HepG2 (cell line): ENCODE results near the gene E2F1. TPM values are rescaled to one million over a fixed set of nuclear protein-coding genes. Genes with fewer than 3 reads are reported as not detected.
A peak's percentile ranks its signal among the peaks of the same experiment; 100 is the strongest.

ENCODE experiments used
- ATAC-seq: fragments of 200-7000 bp; cut with Tn5 transposase; 3 replicates; pipeline ENCODE4 v1.9.1; 2020; ENCODE audit warnings: mild to moderate bottlenecking, moderate library complexity
- BruUV-seq: library from RNA; stranded (reverse); fragments of 400-500 nt; replicated peaks from 2 replicates; lab custom pipeline; 2021; lab: Mats Ljungman, UMichigan
- CTCF ChIA-PET: fragments of 300-600 bp; formaldehyde crosslinking; extraction: SDS; loops from one replicate; lab custom pipeline; 2021; ENCODE audit warnings: low total read pairs, inconsistent platforms, low intra/inter-chr PET ratio; lab: Yijun Ruan, JAX
- POLR2A ChIA-PET: fragments of 350-600 bp; sonication (Branson Sonifier 250); formaldehyde crosslinking; loops from one replicate; lab custom pipeline; 2020; ENCODE audit warnings: antibody characterized with exemption, inconsistent platforms; lab: Yijun Ruan, JAX
- DNase-seq: peaks from one replicate; pipeline ENCODE4 v3.0.0-alpha.2; 2015; ENCODE audit warnings: low spot score
- FAIRE-seq: peaks from 3 replicates; lab custom pipeline; 2011; peaks lifted over from hg19 to GRCh38; lab: Jason Lieb, UNC
- H2AFZ ChIP-seq: one replicate; pipeline ENCODE4 v1.6.1; 2011; ENCODE audit warnings: low read length, inconsistent platforms
- H3K27ac ChIP-seq: fragments of 300-600 bp; 3 replicates; pipeline ENCODE4 v1.8.0; 2011; ENCODE audit warnings: mixed run types, mild to moderate bottlenecking, mixed read lengths, low read length, inconsistent platforms; ENCODE audit not compliant: insufficient read depth; ENCODE audit errors: extremely low read length
- H3K27me3 ChIP-seq, 2 experiments: fragments of 200-600 bp in 1 of 2; 2 replicates in 1 of 2; 3 replicates in 1 of 2; pipeline versions ENCODE4 v1.6.0 to v1.8.0; 2011; ENCODE audit warnings: low read length in 2 of 2, mild to moderate bottlenecking in 2 of 2, moderate library complexity in 2 of 2, inconsistent platforms in 1 of 2; ENCODE audit not compliant: insufficient read depth in 2 of 2, control insufficient read depth in 1 of 2
- H3K36me3 ChIP-seq, 2 experiments: fragments of 200-600 bp in 1 of 2; replicated peaks in 1 of 2; 2 replicates in 1 of 2; 3 replicates in 1 of 2; pipeline versions ENCODE4 v1.5.1 to v1.8.0; 2011; ENCODE audit warnings: low read length in 2 of 2, inconsistent platforms in 1 of 2; ENCODE audit not compliant: insufficient read depth in 2 of 2, control insufficient read depth in 1 of 2
- H3K4me1 ChIP-seq: 2 replicates; pipeline ENCODE4 v1.5.1; 2012; ENCODE audit warnings: low read length, inconsistent platforms; ENCODE audit not compliant: insufficient read depth
- H3K4me2 ChIP-seq: 2 replicates; pipeline ENCODE4 v1.6.0; 2011; ENCODE audit warnings: low read depth, low read length, inconsistent platforms
- H3K4me3 ChIP-seq, 3 experiments: fragments of 200-600 bp in 1 of 3; sonication (generic), shearing (Covaris generic) in 1 of 3; replicated peaks in 1 of 3; 2 replicates each; pipeline ENCODE4 v1.5.1; 2011 to 2016; ENCODE audit warnings: low read length in 3 of 3, inconsistent platforms in 2 of 3, low read depth in 2 of 3, mild to moderate bottlenecking in 2 of 3, control low read depth in 1 of 3, mixed read lengths in 1 of 3; ENCODE audit not compliant: insufficient read depth in 1 of 3
- H3K79me2 ChIP-seq: one replicate; pipeline ENCODE4 v1.6.1; 2011; ENCODE audit warnings: low read length, inconsistent platforms; ENCODE audit not compliant: insufficient read depth
- H3K9ac ChIP-seq: 2 replicates; pipeline ENCODE4 v1.6.0; 2011; ENCODE audit warnings: mild to moderate bottlenecking, low read depth, low read length, inconsistent platforms; ENCODE audit not compliant: insufficient read depth
- H3K9me3 ChIP-seq: 2 replicates; pipeline ENCODE4 v1.5.1; 2012; ENCODE audit warnings: mild to moderate bottlenecking, low read length
- H4K20me1 ChIP-seq: 2 replicates; pipeline ENCODE4 v1.6.0; 2011; ENCODE audit warnings: inconsistent platforms, mild to moderate bottlenecking, low read length, moderate library complexity; ENCODE audit not compliant: insufficient read depth
- AGO1 ChIP-seq: fragments of 200-400 bp; formaldehyde crosslinking; IDR thresholded peaks from 2 replicates; pipeline ENCODE4 v1.6.1; 2017; ENCODE audit warnings: mild to moderate bottlenecking, low read depth, low read length, moderate library complexity; ENCODE audit not compliant: poor library complexity, severe bottlenecking
- BHLHE40 ChIP-seq: IDR thresholded peaks from 2 replicates; pipeline ENCODE4 v1.6.1; 2011; ENCODE audit warnings: low read length, improper control_type of control experiment
- CSRNP1 ChIP-seq: sonication (generic); formaldehyde crosslinking; IDR thresholded peaks from 2 replicates; pipeline ENCODE4 v1.8.1; 2023; ENCODE audit warnings: mild to moderate bottlenecking, missing genetic modification reagents
- HDAC2 ChIP-seq: sonication (generic); formaldehyde crosslinking; IDR thresholded peaks from 2 replicates; pipeline ENCODE4 v1.4.0; 2020; ENCODE audit warnings: missing genetic modification reagents
- MBNL3 ChIP-seq: fragments of 250-450 bp; sonication (Bioruptor Pico); conservative IDR thresholded peaks from 2 replicates; pipeline ENCODE4 v1.8.0; 2022; ENCODE audit warnings: mild to moderate bottlenecking, inconsistent platforms
- MIXL1 ChIP-seq: IDR thresholded peaks from 2 replicates; pipeline ENCODE4 v1.6.1; 2016
- PAXIP1 ChIP-seq: sonication (generic); formaldehyde crosslinking; conservative IDR thresholded peaks from 2 replicates; pipeline ENCODE4 v1.4.0; 2020; ENCODE audit warnings: mild to moderate bottlenecking, missing genetic modification reagents, moderate library complexity
- ZBTB7A ChIP-seq: sonication (generic); formaldehyde crosslinking; IDR thresholded peaks from 2 replicates; pipeline ENCODE4 v1.8.0; 2022; ENCODE audit warnings: mild to moderate bottlenecking, missing genetic modification reagents
- ZNF235 ChIP-seq: sonication (generic); formaldehyde crosslinking; IDR thresholded peaks from 2 replicates; pipeline ENCODE4 v1.8.1; 2023; ENCODE audit warnings: mild to moderate bottlenecking, missing genetic modification reagents, borderline replicate concordance
- ZNF567 ChIP-seq: sonication (generic); formaldehyde crosslinking; IDR thresholded peaks from 2 replicates; pipeline ENCODE4 v1.8.1; 2023; ENCODE audit warnings: mild to moderate bottlenecking, missing genetic modification reagents, borderline replicate concordance
- ZNF639 ChIP-seq: conservative IDR thresholded peaks from 2 replicates; pipeline ENCODE4 v1.6.1; 2018; ENCODE audit warnings: missing genetic modification reagents
- ZNF879 ChIP-seq: sonication (generic); formaldehyde crosslinking; IDR thresholded peaks from 2 replicates; pipeline ENCODE4 v1.8.1; 2023; ENCODE audit warnings: missing genetic modification reagents
- WGBS: methylation state at CpG from one replicate; pipeline ENCODE4 v1.1.6; 2017; ENCODE audit warnings: low lambda C conversion rate; 5-methylcytosine and 5-hydroxymethylcytosine counted together
- in situ Hi-C: cut with HindIII; loops from 2 replicates; pipeline ENCODE4 v1.10.0; 2017; ENCODE audit warnings: low pct_unique_long_range_greater_than_20kb; ENCODE audit not compliant: extremely low pct_ligation_motif_present
- intact Hi-C: fragments of 100-400 bp; cut with micrococcal nuclease; formaldehyde crosslinking; loops from one replicate; pipeline ENCODE4 v1.10.0; 2022; ENCODE audit not compliant: unreplicated experiment
- polyA plus RNA-seq, 8 experiments: library from polyadenylated mRNA; depleted of rRNA in 3 of 8; stranded (reverse) in 7 of 8; unstranded in 1 of 8; fragments of >200 nt; fragmentation: Illumina TruSeq in 4 of 8; extraction: Trizol in 4 of 8; gene quantifications; 2 replicates each; pipeline versions ENCODE4 v1.2.1 to v1.2.3, GENCODE V29; 2011 to 2016; ENCODE audit warnings: low read depth in 4 of 8, missing spikeins in 1 of 8, mixed read lengths in 1 of 8; ENCODE audit not compliant: insufficient read depth in 1 of 8
- total RNA-seq, 5 experiments: library from RNA; depleted of rRNA; stranded (reverse); fragments of >200 nt; fragmentation: Illumina TruSeq; extraction: Trizol; gene quantifications; 2 replicates each; pipeline ENCODE4 v1.2.3, GENCODE V29; 2016; ENCODE audit warnings: low read depth in 1 of 5

The E2F1 gene
- total and polyA plus RNA-seq, 2 of the 13 experiments (the other 11 are each of a cell fraction or from before 2014, with no cell fraction given), result 25.5 to 39.4 TPM

- ATAC-seq, result peak; percentile 35
- DNase-seq, result no peak
- Histone ChIP-seq H3K27me3 (peaks cover 0 to 3% of the 10 kb centered on the region in 2 experiments; a peak in 1 of 5 replicates), H4K20me1 (0 out of 2 replicates have a peak, but pooled peaks cover 3% of the 10 kb centered on the region), H3K27ac (peak overlapping the region; percentile 81), H2AFZ (no peak overlapping the region), H3K4me1 (peaks cover 51% of the 10 kb centered on the region), H3K79me2 (peaks cover 24% of the 10 kb centered on the region), H3K9me3 (no peaks in the 10 kb centered on the region), H3K4me3 (peak overlapping the region; percentile 81 to 96 (median 96)), H3K9ac (peak overlapping the region; percentile 94), H3K4me2 (peak overlapping the region; percentile 83), H3K36me3 (peaks cover 15 to 50% of the 10 kb centered on the region in 2 experiments)
- no TSS peak for BruUV-seq
- under 1% methylated on average over 19 of the region's 29 CpGs for WGBS
- intact Hi-C loops (loop anchor here (1.0 to 5.0 kb wide), 3 partner anchors 12 to 324 kb away; partner anchors contain the start of gene ZNF341), in situ Hi-C loops (no loop called here)
- CTCF ChIA-PET, result no interaction called here
- POLR2A ChIA-PET, result interaction anchor here (1.2 to 2.6 kb wide), 5 partner anchors 10 to 184 kb away, joined by 3 to 16 read pairs (median 4); partner anchors contain the start of gene CBFA2T2
- FAIRE-seq, result peak; percentile 36
- 0 out of 2 replicates have a peak, but pooled peaks have one; percentile 28 for TF ChIP-seq ZNF639 (CRISPR knock-in tag)
- no peak; the same call in none of the 2 replicates for TF ChIP-seq ZNF567
- TF ChIP-seq ZNF879, result 0 out of 2 replicates have a peak, but pooled peaks have one; percentile 32
- no peak for TF ChIP-seq MIXL1 (CRISPR knock-in tag)
- no peak for TF ChIP-seq MBNL3 (CRISPR knock-in tag)
- peak; percentile 5; the same call in 1 of the 2 replicates for TF ChIP-seq HDAC2 (CRISPR knock-in tag)
- TF ChIP-seq PAXIP1, result no peak
- TF ChIP-seq AGO1, result peak; percentile 16
- no peak for TF ChIP-seq ZNF235
- TF ChIP-seq BHLHE40, result no peak
- TF ChIP-seq CSRNP1, result no peak
- TF ChIP-seq ZBTB7A (CRISPR knock-in tag), result peak; percentile 72; the same call in 1 of the 2 replicates
These were observed 12.5 kb downstream of the E2F1 start for GRCh38 chr20:33673410-33674293.
